ACHN (cell line): ENCODE measurements around the gene CACNA1C.
"Not testable (repeated sequence)": the region's sequence is repeated elsewhere in the genome, so short reads cannot be mapped to it uniquely, and the experiment has no call there.

ENCODE experiments used
- DNase-seq: peaks from one replicate; pipeline ENCODE4 v3.0.0-alpha.2; 2015
- in situ Hi-C: cut with HindIII; loops from 2 replicates; pipeline ENCODE4 v1.10.0; 2017; ENCODE audit warnings: low sequenced_read_pairs, low pct_ligation_motif_present, low pct_unique_long_range_greater_than_20kb

The CACNA1C gene

GRCh38 chr12:2693980-2694610 is 641.3 kb downstream of the CACNA1C start:
- no peak for DNase-seq
- in situ Hi-C loops, result no loop called here

DNA sequence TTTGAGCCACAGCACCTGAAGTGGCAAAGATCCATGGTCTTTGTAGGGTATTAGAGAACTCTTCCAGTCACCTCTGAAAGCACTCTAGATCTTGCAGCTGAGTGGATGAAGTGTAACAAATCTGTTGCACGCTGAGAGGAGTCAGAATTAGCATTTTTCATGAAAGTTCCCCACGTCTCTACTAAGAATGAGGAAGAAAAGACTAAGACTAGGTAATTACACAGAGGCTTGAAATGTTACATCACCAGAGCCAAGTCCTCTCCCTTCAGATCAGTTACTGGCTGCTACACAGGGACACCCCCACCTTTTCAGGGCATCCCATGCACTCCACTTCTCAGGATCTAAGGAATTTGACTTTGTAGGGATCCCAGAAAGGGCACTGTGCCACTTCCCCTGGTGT is 643.3 kb downstream of the CACNA1C start:
- no peak for DNase-seq
- in situ Hi-C loops, result no loop called here

DNA sequence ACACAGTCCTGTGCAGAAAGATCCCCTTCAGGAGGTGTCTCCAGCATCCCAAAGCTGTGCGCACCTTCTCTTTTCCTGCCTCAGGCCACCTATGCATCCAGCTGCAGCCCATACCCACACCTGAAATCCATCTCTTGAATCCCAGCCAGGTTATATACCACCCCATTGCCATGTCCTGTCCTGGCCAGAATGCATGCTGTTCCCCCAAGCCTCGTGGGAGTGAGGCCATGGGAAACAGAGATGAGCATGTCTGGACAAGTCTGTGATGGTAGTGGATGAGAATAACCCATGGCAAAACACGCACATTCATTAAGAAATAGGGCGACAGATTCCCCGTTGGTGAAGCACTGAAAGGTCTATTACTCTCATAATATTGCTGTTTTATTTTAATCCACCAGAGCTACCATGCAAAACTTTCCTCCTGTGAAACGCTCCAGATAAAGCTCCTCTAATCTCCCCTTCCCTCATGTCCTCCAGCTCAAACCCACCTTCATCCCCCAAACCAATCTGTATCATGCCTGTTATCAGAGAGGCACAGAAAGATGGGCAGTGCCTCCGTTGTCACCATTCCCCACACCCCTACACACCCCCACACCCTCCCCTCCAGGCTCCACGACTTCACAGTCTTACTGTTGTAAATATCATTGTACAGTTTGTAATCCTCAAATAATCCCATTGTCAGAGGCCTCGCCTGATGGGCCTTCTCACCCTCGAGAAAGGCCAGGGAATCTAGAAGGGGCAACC is 644.4 kb downstream of the CACNA1C start:
- DNase-seq, result no peak
- in situ Hi-C loops, result no loop called here

- no peak for DNase-seq
- in situ Hi-C loops, result no loop called here
These were observed 645.8 kb downstream of the CACNA1C start for GRCh38 chr12:2698566-2698965.

- in situ Hi-C loops, result no loop called here
- DNase-seq, result no peak
These were observed 657.9 kb downstream of the CACNA1C start for GRCh38 chr12:2710701-2711100.

DNA sequence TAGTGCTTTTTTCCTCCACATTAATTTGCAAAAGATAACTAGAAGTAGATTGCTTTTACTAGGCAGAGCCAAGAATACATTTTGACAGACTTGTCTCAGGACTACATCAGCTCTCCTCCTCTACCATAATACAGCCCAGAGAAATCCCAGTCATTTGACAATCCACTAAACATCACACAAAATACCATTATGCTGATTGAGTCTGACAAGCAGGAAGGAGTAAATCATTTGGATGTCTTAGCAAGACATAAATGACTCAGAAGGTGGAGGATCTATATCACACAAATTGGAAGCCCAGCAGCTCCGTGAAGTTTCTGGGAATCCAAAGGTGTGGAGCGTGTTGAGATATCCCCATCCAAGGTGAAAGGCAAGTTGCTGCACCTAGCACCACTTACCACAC is 666.6 kb downstream of the CACNA1C start:
- no peak for DNase-seq
- in situ Hi-C loops, result no loop called here

- DNase-seq, result peak; percentile 10
- in situ Hi-C loops, result no loop called here
These were observed 670.0 kb downstream of the CACNA1C start for GRCh38 chr12:2722806-2723205.

- DNase-seq, result no peak
- in situ Hi-C loops, result no loop called here
These were observed 679.5 kb downstream of the CACNA1C start for GRCh38 chr12:2732290-2732689.

DNA sequence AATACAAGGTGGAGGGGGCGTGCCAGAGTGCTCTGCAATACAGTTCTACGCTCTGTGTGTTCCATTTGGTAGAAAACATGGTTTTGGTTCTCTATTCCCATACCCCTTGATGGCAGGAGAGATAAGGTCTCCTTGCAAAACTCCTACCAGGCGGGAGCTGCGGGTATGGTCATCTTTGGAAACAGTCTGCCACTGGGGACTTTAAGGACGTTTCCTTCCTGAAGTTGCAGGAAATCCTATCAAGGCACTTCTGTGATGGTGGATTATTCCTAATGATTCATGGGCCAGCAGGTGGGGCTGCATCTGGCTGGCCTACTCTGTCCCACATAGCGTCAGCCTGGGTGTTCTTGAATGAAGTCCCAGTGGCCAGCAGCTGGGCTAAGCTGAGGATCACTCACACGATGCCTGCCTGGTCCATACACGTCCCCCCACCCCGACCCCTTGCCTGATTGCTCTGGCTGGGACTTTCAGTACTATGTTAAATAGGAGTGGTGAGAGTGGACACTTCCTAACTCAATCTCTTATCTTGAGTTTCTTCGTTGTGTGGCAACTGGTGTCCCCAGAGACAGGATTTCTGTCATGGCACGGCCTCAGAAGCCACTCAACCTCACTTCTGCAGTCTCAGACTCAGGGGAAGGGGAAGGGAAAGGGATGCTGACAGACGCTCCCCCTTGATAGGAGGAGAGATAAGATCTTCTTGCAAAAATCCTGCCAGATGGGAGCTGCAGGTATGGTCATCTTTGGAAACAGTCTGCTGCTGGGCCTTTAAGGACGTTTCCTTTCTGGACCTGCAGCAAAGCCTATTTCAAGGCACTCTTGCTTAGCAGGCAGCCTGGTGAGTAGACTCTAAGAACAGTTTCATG is 680.9 kb downstream of the CACNA1C start:
- in situ Hi-C loops, result no loop called here
- DNase-seq, result no peak

DNA sequence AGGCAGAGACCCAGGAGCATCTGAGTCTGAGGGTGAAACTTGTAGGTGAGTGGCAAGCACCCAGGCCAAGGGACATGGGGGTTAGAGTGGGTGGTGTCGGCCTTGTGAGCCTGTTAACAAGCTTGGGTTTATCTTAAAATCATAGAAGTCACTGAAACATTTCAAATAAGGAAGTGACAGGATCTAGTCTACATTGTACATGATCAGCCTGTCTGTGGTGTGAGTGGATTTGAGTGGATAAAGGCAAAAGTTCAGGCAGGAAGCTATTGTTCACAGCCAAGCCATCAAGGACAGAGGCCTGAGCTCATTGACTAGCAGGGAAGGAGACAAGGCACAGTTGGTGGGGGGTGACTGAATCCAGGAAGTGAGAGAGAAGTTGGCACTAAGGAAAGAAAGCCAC is 682.6 kb downstream of the CACNA1C start:
- no peak for DNase-seq
- in situ Hi-C loops, result no loop called here

GRCh38 chr12:2737656-2738241 is 685.0 kb downstream of the CACNA1C start:
- in situ Hi-C loops, result no loop called here
- DNase-seq, result no peak

- in situ Hi-C loops, result no loop called here
- no peak for DNase-seq
These were observed 686.3 kb downstream of the CACNA1C start for GRCh38 chr12:2739069-2739468.

DNA sequence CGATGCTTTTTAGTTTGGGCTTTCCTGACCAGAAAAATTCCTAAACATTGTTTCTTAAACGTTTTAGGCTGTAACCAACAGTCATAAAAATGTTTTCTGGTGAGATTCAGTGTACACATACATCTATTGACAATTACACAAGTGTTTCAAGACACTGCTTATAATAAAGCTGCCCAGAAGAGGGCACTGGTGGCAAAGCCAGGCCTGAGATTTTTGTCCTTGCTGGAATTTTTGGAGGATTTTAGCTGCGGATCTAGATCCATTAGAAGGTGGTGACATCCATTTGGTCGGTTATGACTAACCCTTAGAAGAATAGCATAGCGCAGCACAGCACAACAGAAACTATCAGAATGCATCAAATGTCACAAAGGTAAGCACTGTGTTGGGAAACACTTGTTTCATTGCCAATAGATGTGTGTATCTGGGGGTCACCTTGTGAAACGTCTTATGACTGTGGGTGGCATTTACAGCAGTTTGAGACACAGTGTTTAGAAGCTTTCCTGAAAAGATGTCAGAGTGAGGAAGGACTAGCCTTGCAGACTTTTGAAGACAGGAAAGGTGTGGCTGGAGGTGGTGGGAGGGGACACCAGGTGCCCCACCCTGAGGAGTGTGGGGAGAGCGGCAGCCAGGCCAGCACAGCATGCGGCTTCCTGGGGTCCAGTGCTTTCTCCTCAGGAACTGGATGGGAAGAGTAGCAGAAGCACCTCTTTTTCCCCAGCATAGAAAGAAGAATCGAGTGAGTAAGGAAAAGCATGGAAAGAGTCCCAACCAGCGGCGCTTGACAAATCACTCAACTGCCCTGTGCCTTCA is 687.2 kb downstream of the CACNA1C start:
- peak; percentile 48 for DNase-seq
- in situ Hi-C loops, result no loop called here

DNA sequence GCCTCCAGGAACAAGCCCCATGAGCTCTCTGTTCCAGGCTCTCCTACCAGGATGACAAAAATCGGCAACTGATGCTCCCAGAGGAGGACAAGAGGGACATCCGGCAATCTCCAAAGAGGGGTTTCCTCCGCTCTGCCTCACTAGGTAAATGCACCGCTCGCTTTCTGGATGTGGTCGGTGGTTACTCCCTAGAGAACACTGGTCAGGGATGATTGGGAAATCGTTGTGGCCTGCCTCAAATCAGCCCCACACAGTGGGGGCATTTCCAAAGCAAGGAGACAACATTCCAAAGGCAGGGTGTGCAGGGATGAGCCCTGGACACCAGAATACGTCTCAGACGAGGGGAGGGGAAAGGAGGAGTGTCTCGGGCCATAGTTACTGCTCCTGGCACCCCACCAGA is 689.2 kb downstream of the CACNA1C start:
- DNase-seq, in situ Hi-C loops: not testable (repeated sequence)

DNA sequence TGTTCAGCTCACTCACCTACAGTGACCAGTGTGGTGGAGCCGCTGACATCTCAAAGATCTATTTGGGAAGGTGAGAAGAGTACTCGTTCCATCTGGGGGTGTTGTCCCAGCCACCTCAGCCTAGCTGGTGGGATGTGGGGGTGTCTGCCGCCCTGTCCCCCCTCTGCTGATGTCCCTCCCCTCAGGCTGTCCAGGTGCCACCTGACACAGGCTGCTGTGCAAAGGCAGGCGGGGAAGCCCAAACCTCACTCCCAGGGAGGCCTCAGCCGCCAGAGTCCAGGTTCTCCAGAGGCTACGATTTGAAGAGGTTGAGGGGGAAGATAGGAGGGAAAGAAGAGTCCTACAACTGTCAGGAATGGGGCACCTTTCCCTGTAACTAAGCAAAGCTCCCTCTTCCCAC is 690.7 kb downstream of the CACNA1C start:
- no peak for DNase-seq
- in situ Hi-C loops, result no loop called here

DNA sequence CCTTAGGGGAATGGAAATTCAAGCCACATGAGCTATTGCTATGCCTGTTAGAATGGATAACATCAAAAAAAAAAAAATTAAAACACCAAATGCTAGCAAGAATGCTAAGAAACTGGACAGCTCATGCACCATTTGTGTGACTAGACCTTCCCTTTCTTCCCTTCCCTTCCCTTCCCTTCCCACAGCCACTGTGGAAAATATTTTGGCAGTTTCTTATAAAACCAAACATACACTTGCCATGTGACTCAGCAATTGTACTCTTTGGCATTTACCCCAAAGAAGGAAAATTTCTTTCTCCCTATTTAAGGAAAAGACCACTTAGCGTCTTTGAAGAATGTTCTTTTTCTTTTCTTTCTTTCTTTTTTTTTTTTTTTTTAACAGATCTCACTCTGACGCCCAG is 692.9 kb downstream of the CACNA1C start:
- no peak for DNase-seq
- in situ Hi-C loops, result no loop called here
